HepG2 (cell line): ENCODE data around the gene C1QTNF9. TPM values are rescaled to one million over a fixed set of nuclear protein-coding genes. Genes with fewer than 3 reads are reported as not detected.

Experiments used
- ATF2 ChIP-seq: sonication (generic); formaldehyde crosslinking; IDR thresholded peaks from 2 replicates; pipeline ENCODE4 v1.4.0; 2020; ENCODE audit warnings: missing genetic modification reagents
- ATF3 ChIP-seq: sonication (generic); formaldehyde crosslinking; IDR thresholded peaks from 2 replicates; pipeline ENCODE4 v1.4.0; 2020; ENCODE audit warnings: missing genetic modification reagents
- CERS6 ChIP-seq: sonication (generic); formaldehyde crosslinking; IDR thresholded peaks from 2 replicates; pipeline ENCODE4 v1.5.0; 2020; ENCODE audit warnings: missing genetic modification reagents
- CSRNP1 ChIP-seq: sonication (generic); formaldehyde crosslinking; IDR thresholded peaks from 2 replicates; pipeline ENCODE4 v1.8.1; 2023; ENCODE audit warnings: mild to moderate bottlenecking, missing genetic modification reagents
- ELF1 ChIP-seq: sonication (generic); formaldehyde crosslinking; IDR thresholded peaks from 2 replicates; pipeline ENCODE4 v1.4.0; 2020; ENCODE audit warnings: missing genetic modification reagents
- IKZF1 ChIP-seq: fragments of 450-650 bp; IDR thresholded peaks from 2 replicates; pipeline ENCODE4 v1.7.1; 2016
- NR0B2 ChIP-seq: sonication (generic); formaldehyde crosslinking; IDR thresholded peaks from 2 replicates; pipeline ENCODE4 v1.4.0; 2020; ENCODE audit warnings: mild to moderate bottlenecking, missing genetic modification reagents
- NR2F2 ChIP-seq: IDR thresholded peaks from 2 replicates; pipeline ENCODE4 v1.6.1; 2012; ENCODE audit warnings: low read depth, inconsistent platforms, borderline replicate concordance
- PRDM4 ChIP-seq: sonication (generic); formaldehyde crosslinking; IDR thresholded peaks from 2 replicates; pipeline ENCODE4 v1.9.0; 2021; ENCODE audit warnings: missing genetic modification reagents, borderline replicate concordance
- RARA ChIP-seq: IDR thresholded peaks from 2 replicates; pipeline ENCODE4 v1.6.1; 2016; ENCODE audit warnings: missing genetic modification reagents, missing compliant biosample characterization
- REPIN1 ChIP-seq: sonication (generic); formaldehyde crosslinking; IDR thresholded peaks from 2 replicates; pipeline ENCODE4 v1.8.0; 2022; ENCODE audit warnings: missing genetic modification reagents, low read depth, mild to moderate bottlenecking, borderline replicate concordance
- TBL1XR1 ChIP-seq: fragments of 150-350 bp; IDR thresholded peaks from 2 replicates; pipeline ENCODE4 v1.6.1; 2014; ENCODE audit warnings: borderline replicate concordance, low read length; ENCODE audit not compliant: partially characterized antibody
- ZBTB7B ChIP-seq: sonication (generic); formaldehyde crosslinking; IDR thresholded peaks from 2 replicates; pipeline ENCODE4 v1.4.0; 2020; ENCODE audit warnings: missing genetic modification reagents
- ZKSCAN1 ChIP-seq: fragments of 150-350 bp; IDR thresholded peaks from 2 replicates; pipeline ENCODE4 v1.6.1; 2014; ENCODE audit warnings: low read length
- ZNF253 ChIP-seq: sonication (generic); formaldehyde crosslinking; IDR thresholded peaks from 2 replicates; pipeline ENCODE4 v1.8.0; 2022; ENCODE audit warnings: mild to moderate bottlenecking, missing genetic modification reagents, borderline replicate concordance
- ZNF333 ChIP-seq: sonication (generic); formaldehyde crosslinking; IDR thresholded peaks from 2 replicates; pipeline ENCODE4 v1.4.0; 2020; ENCODE audit warnings: mild to moderate bottlenecking, missing genetic modification reagents, borderline replicate concordance
- ZNF510 ChIP-seq: sonication (generic); formaldehyde crosslinking; IDR thresholded peaks from 2 replicates; pipeline ENCODE4 v1.4.0; 2020; ENCODE audit warnings: low read depth, mild to moderate bottlenecking, missing genetic modification reagents
- ZNF530 ChIP-seq: sonication (generic); formaldehyde crosslinking; IDR thresholded peaks from 2 replicates; pipeline ENCODE4 v1.5.0; 2020; ENCODE audit warnings: low read depth, mild to moderate bottlenecking, missing genetic modification reagents
- ZNF749 ChIP-seq: sonication (generic); formaldehyde crosslinking; IDR thresholded peaks from 2 replicates; pipeline ENCODE4 v1.8.0; 2022; ENCODE audit warnings: mild to moderate bottlenecking, missing genetic modification reagents, moderate library complexity, borderline replicate concordance
- ZNF891 ChIP-seq: sonication (generic); formaldehyde crosslinking; IDR thresholded peaks from 2 replicates; pipeline ENCODE4 v1.5.0; 2020; ENCODE audit warnings: mild to moderate bottlenecking, missing genetic modification reagents
- polyA plus RNA-seq, 8 experiments: library from polyadenylated mRNA; depleted of rRNA in 3 of 8; stranded (reverse) in 7 of 8; unstranded in 1 of 8; fragments of >200 nt; fragmentation: Illumina TruSeq in 4 of 8; extraction: Trizol in 4 of 8; gene quantifications; 2 replicates each; pipeline versions ENCODE4 v1.2.1 to v1.2.3, GENCODE V29; 2011 to 2016; ENCODE audit warnings: low read depth in 4 of 8, missing spikeins in 1 of 8, mixed read lengths in 1 of 8; ENCODE audit not compliant: insufficient read depth in 1 of 8
- total RNA-seq, 5 experiments: library from RNA; depleted of rRNA; stranded (reverse); fragments of >200 nt; fragmentation: Illumina TruSeq; extraction: Trizol; gene quantifications; 2 replicates each; pipeline ENCODE4 v1.2.3, GENCODE V29; 2016; ENCODE audit warnings: low read depth in 1 of 5

Gene C1QTNF9
- total and polyA plus RNA-seq, 2 of the 13 experiments (the other 11 are each of a cell fraction or from before 2014, with no cell fraction given): not detected

- TF ChIP-seq CSRNP1 (CRISPR knock-in tag) (0 out of 2 replicates have a peak, but pooled peaks have one; percentile 55), ZNF253 (CRISPR knock-in tag) (no peak), ELF1 (CRISPR knock-in tag) (no peak), ZNF333 (no peak), ZBTB7B (CRISPR knock-in tag) (peak; percentile 58; the same call in 1 of the 2 replicates), RARA (peak; percentile 76), IKZF1 (no peak), ZNF530 (CRISPR knock-in tag) (no peak), PRDM4 (no peak), TBL1XR1 (no peak), ATF2 (CRISPR knock-in tag) (no peak), ATF3 (CRISPR knock-in tag) (no peak), ZNF510 (CRISPR knock-in tag) (no peak), REPIN1 (CRISPR knock-in tag) (peak; percentile 52; the same call in 1 of the 2 replicates), CERS6 (CRISPR knock-in tag) (no peak), ZNF891 (CRISPR knock-in tag) (peak; percentile 64; the same call in 1 of the 2 replicates), NR2F2 (peak; percentile 64; the same call in 1 of the 2 replicates), ZNF749 (CRISPR knock-in tag) (no peak), NR0B2 (CRISPR knock-in tag) (0 out of 2 replicates have a peak, but pooled peaks have one; percentile 48), ZKSCAN1 (no peak)
Measured at GRCh38 chr13:24271601-24272451, 37.6 kb upstream of the C1QTNF9 start (continued).
